Measurements from ENCODE around the gene GPD1. TPM values are rescaled to one million over a fixed set of nuclear protein-coding genes. Genes with fewer than 3 reads are reported as not detected.
A peak's percentile ranks its signal among the peaks of the same experiment; 100 is the strongest.

Gene GPD1
- total RNA-seq, 4 donors from 2014 or later: 0.17 to 2.5 (median 0.60) TPM

DNA sequence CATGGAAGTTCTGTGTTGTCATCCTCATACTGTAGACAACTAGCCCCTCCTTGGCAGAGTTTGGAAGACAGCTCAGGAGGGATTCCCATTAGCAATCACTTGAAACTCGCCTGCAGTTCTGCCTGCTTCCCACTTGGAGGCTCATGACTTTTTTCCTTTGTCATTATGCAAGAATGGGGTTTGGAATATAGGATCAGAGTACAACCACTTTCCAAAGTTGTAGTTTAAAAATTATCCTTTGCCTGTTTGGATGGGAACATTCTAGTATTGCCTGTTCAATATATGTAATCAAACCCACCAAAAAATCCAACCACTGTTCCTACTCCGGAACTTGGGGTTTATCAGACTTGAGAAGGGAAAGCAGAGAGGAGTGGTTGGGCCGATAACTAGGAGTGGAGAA is 2.1 kb upstream of the GPD1 start:
- WGBS: 76% methylated on average over 3 of the region's 3 CpGs
- no peak for DNase-seq (ENCODE audit: extremely low spot score)
- Histone ChIP-seq H3K4me1 (peaks cover 21 to 27% (median 23%) of the 10 kb centered on the region in 4 donors), H3K36me3 (peaks cover 36 to 50% (median 41%) of the 10 kb centered on the region in 4 donors), H3K27ac (replicated peaks in 1 of 4) (no peak overlapping the region), H3K4me3 (no peak overlapping the region), H3K9me3 (no peaks in the 10 kb centered on the region), H3K27me3 (no peaks in the 10 kb centered on the region)
- TF ChIP-seq POLR2AphosphoS5 (IDR thresholded peaks at IDR 0.05) (no peak), EP300 (IDR thresholded peaks at IDR 0.05) (no peak), POLR2A (IDR thresholded peaks at IDR 0.05; ENCODE audit: low read depth) (no peak)
- TF ChIP-seq, protein P1, sequence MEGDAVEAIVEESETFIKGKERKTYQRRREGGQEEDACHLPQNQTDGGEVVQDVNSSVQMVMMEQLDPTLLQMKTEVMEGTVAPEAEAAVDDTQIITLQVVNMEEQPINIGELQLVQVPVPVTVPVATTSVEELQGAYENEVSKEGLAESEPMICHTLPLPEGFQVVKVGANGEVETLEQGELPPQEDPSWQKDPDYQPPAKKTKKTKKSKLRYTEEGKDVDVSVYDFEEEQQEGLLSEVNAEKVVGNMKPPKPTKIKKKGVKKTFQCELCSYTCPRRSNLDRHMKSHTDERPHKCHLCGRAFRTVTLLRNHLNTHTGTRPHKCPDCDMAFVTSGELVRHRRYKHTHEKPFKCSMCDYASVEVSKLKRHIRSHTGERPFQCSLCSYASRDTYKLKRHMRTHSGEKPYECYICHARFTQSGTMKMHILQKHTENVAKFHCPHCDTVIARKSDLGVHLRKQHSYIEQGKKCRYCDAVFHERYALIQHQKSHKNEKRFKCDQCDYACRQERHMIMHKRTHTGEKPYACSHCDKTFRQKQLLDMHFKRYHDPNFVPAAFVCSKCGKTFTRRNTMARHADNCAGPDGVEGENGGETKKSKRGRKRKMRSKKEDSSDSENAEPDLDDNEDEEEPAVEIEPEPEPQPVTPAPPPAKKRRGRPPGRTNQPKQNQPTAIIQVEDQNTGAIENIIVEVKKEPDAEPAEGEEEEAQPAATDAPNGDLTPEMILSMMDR (IDR thresholded peaks at IDR 0.05): peak in 2 of 3 experiments; percentile 16 to 51
- intact Hi-C loops (cut with DNase I): no loop called here

DNA sequence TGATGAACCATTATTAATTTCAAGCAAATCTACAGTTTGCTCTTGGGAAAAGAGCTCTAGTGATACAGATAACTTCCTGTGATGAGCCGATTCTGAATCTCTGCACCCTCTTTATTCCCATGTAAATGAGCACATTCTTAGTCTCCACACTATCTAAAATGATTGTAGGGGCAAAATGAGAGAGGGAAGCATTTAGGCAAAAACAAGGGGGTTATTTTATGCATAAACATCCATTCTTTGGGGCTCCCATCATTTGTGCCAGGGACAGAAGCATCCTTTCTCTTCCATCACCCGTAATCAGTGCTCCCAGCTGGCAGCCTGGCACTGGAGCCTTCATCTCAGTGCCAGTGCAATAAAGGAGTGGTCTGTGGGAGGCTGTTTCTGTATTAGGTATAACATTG is 1.7 kb upstream of the GPD1 start:
- WGBS: 87% methylated on average over 2 of the region's 2 CpGs
- intact Hi-C loops (cut with DNase I): no loop called here
- TF ChIP-seq EP300 (IDR thresholded peaks at IDR 0.05): no peak
- TF ChIP-seq POLR2AphosphoS5 (IDR thresholded peaks at IDR 0.05): no peak
- no peak for TF ChIP-seq POLR2A (IDR thresholded peaks at IDR 0.05; ENCODE audit: low read depth)
- TF ChIP-seq, protein P1 (IDR thresholded peaks at IDR 0.05): no peak

GRCh38 chr12:50102646-50103309 is 1.0 kb upstream of the GPD1 start:
- Histone ChIP-seq H3K27ac (replicated peaks in 1 of 4) (peak overlapping the region in 1 of 4 donors; percentile 44), H3K4me1 (peaks cover 21 to 27% (median 23%) of the 10 kb centered on the region in 4 donors), H3K36me3 (peaks cover 25 to 39% (median 30%) of the 10 kb centered on the region in 4 donors), H3K27me3 (no peaks in the 10 kb centered on the region), H3K4me3 (no peak overlapping the region), H3K9me3 (no peaks in the 10 kb centered on the region)
- 83% methylated on average over 6 of the region's 8 CpGs for WGBS
- TF ChIP-seq POLR2AphosphoS5 (IDR thresholded peaks at IDR 0.05) (no peak), EP300 (IDR thresholded peaks at IDR 0.05) (no peak), POLR2A (IDR thresholded peaks at IDR 0.05; ENCODE audit: low read depth) (no peak)
- TF ChIP-seq, protein P1 (IDR thresholded peaks at IDR 0.05): no peak
- no peak for DNase-seq (ENCODE audit: extremely low spot score)
- intact Hi-C loops (cut with DNase I): no loop called here

More for the DNA sequence above, 1.7 kb upstream of the GPD1 start:
- no peak for DNase-seq (ENCODE audit: extremely low spot score)
- Histone ChIP-seq H3K9me3 (no peaks in the 10 kb centered on the region), H3K4me3 (no peak overlapping the region), H3K36me3 (peaks cover 31 to 45% (median 36%) of the 10 kb centered on the region in 4 donors), H3K27me3 (no peaks in the 10 kb centered on the region), H3K4me1 (peaks cover 21 to 27% (median 23%) of the 10 kb centered on the region in 4 donors), H3K27ac (replicated peaks in 1 of 4) (no peak overlapping the region)

- no peaks in the 10 kb centered on the region for H3K9me3 ChIP-seq
- no peaks in the 10 kb centered on the region for H3K27me3 ChIP-seq
- H3K27ac ChIP-seq (replicated peaks in 1 of 4): peak overlapping the region in 3 of 4 donors; percentile 5 to 44 (median 36)
- peaks cover 21 to 27% (median 23%) of the 10 kb centered on the region in 4 donors for H3K4me1 ChIP-seq
- DNase-seq (ENCODE audit: extremely low spot score): no peak
- peaks cover 19 to 33% (median 24%) of the 10 kb centered on the region in 4 donors for H3K36me3 ChIP-seq
- WGBS: 80% methylated on average over 1 of the region's 2 CpGs
- TF ChIP-seq, protein P1 (IDR thresholded peaks at IDR 0.05): no peak
- TF ChIP-seq POLR2AphosphoS5 (IDR thresholded peaks at IDR 0.05) (no peak), POLR2A (IDR thresholded peaks at IDR 0.05; ENCODE audit: low read depth) (no peak), EP300 (IDR thresholded peaks at IDR 0.05) (no peak)
- intact Hi-C loops (cut with DNase I): no loop called here
- no peak overlapping the region for H3K4me3 ChIP-seq
Measured at GRCh38 chr12:50103351-50103750, 457 bp upstream of the GPD1 start.
